ENCODE data around the gene OLFML2B. TPM values are rescaled to one million over a fixed set of nuclear protein-coding genes. Genes with fewer than 3 reads are reported as not detected.
"Not testable (repeated sequence)": the region's sequence is repeated elsewhere in the genome, so short reads cannot be mapped to it uniquely, and the experiment has no call there.

Gene OLFML2B
- total RNA-seq, 2 donors from 2014 or later, result 1.6 to 4.9 TPM

GRCh38 chr1:162069334-162070093 lies 45.8 kb upstream of the OLFML2B start, which contains the start of gene NOS1AP:
TSS of gene NOS1AP (plus strand) at chr1:162069691. CDS start at chr1:162070178, 487 bp downstream.
- Histone ChIP-seq H3K27ac (peak within 1 kb of the TSS; percentile 65 to 92 (median 78)), H3K4me3 (peak within 1 kb of the TSS; percentile 15 to 33), H3K27me3 (no peaks in the 10 kb centered on the region), H3K9me3 (no peaks in the 10 kb centered on the region), H3K36me3 (replicated peaks in 1 of 2; ENCODE audit: insufficient read depth in 1 of 2, low read depth in 2 of 2) (no peaks in the 10 kb centered on the region), H3K4me1 (peaks cover 24% of the 10 kb centered on the region)
- peak; percentile 95 for ATAC-seq
- WGBS, 2 donors, result 0% methylated on average over 13 to 70 of the region's 95 CpGs
- TF ChIP-seq CTCF (IDR thresholded peaks at IDR 0.05) (no peak), POLR2A (IDR thresholded peaks at IDR 0.05) (peak; percentile 46 to 64 (median 61))
- intact Hi-C loops (cut with DNase I), result no loop called here
- peak; percentile 85 to 91 (median 85) for DNase-seq

- TF ChIP-seq POLR2A (IDR thresholded peaks at IDR 0.05), result no peak
- no peak for TF ChIP-seq CTCF (IDR thresholded peaks at IDR 0.05)
- Histone ChIP-seq H3K4me1 (peaks cover 24% of the 10 kb centered on the region), H3K4me3 (no peak overlapping the region), H3K36me3 (replicated peaks in 1 of 2; ENCODE audit: insufficient read depth in 1 of 2, low read depth in 2 of 2) (no peaks in the 10 kb centered on the region), H3K27me3 (no peaks in the 10 kb centered on the region), H3K9me3 (no peaks in the 10 kb centered on the region), H3K27ac (no peak overlapping the region)
- WGBS, 2 donors, result 88 to 96% methylated on average over 4 of the region's 4 CpGs
- DNase-seq, result no peak
- intact Hi-C loops (cut with DNase I), result no loop called here
- ATAC-seq, result no peak
Observed at GRCh38 chr1:162068301-162068700, 44.6 kb upstream of the OLFML2B start.

- Histone ChIP-seq H3K4me1 (peaks cover 18% of the 10 kb centered on the region), H3K4me3 (no peak overlapping the region), H3K36me3 (replicated peaks in 1 of 2; ENCODE audit: insufficient read depth in 1 of 2, low read depth in 2 of 2) (no peaks in the 10 kb centered on the region), H3K27ac (no peak overlapping the region), H3K9me3 (no peaks in the 10 kb centered on the region), H3K27me3 (no peaks in the 10 kb centered on the region)
- ATAC-seq (no peak), DNase-seq (no peak)
- intact Hi-C loops (cut with DNase I), result no loop called here
- TF ChIP-seq POLR2A (IDR thresholded peaks at IDR 0.05), result no peak
- TF ChIP-seq CTCF (IDR thresholded peaks at IDR 0.05), result no peak
- WGBS, 2 donors, result 22 to 32% methylated on average over 1 of the region's 1 CpG
Observed at GRCh38 chr1:162067466-162067865, 43.8 kb upstream of the OLFML2B start.

GRCh38 chr1:162066836-162067235 lies 43.2 kb upstream of the OLFML2B start:
- H3K27ac ChIP-seq; ATAC-seq; H3K36me3 ChIP-seq (replicated peaks in 1 of 2; ENCODE audit: insufficient read depth in 1 of 2, low read depth in 2 of 2); intact Hi-C loops (cut with DNase I); DNase-seq; H3K4me3 ChIP-seq; H3K27me3 ChIP-seq; H3K9me3 ChIP-seq: not testable (repeated sequence)
- WGBS, 2 donors, result 79 to 82% methylated on average over 4 of the region's 4 CpGs
- H3K4me1 ChIP-seq, result peaks cover 13% of the 10 kb centered on the region

- intact Hi-C loops (cut with DNase I), result no loop called here
- Histone ChIP-seq H3K36me3 (replicated peaks in 1 of 2; ENCODE audit: insufficient read depth in 1 of 2, low read depth in 2 of 2) (no peaks in the 10 kb centered on the region), H3K9me3 (no peaks in the 10 kb centered on the region), H3K27ac (no peak overlapping the region), H3K27me3 (no peaks in the 10 kb centered on the region), H3K4me3 (no peak overlapping the region), H3K4me1 (no peaks in the 10 kb centered on the region)
- WGBS, 2 donors, result 65 to 92% methylated on average over 2 of the region's 2 CpGs
- no peak for DNase-seq
- ATAC-seq, result no peak
- TF ChIP-seq POLR2A (IDR thresholded peaks at IDR 0.05), result no peak
- no peak for TF ChIP-seq CTCF (IDR thresholded peaks at IDR 0.05)
Observed at GRCh38 chr1:162065016-162065415, 41.3 kb upstream of the OLFML2B start.
